Colon (tissue), 2 donors: ENCODE results near the gene CBY1.

Experiments used
- FAIRE-seq: peaks from 2 replicates; lab custom pipeline; 2012; peaks lifted over from hg19 to GRCh38; lab: Jason Lieb, UNC
- donor health status: control.
- donor health status: control.

CBY1 gene

GRCh38 chr22:38700789-38701628, 44.6 kb downstream of the CBY1 start, which contains the start of gene JOSD1:
JOSD1 (minus strand) TSS chr22:38700943; CDS start chr22:38699987, 956 bp downstream.
- no peak for FAIRE-seq

GRCh38 chr22:38704654-38705234, 48.3 kb downstream of the CBY1 start:
- no peak for FAIRE-seq

- peak; percentile 97 for FAIRE-seq
Observed at GRCh38 chr22:38705235-38706100, 49.0 kb downstream of the CBY1 start, which contains the start of gene GTPBP1. GTPBP1 (plus strand) TSS chr22:38705944; CDS start chr22:38705956, 12 bp downstream.

GRCh38 chr22:38706101-38706900, 49.9 kb downstream of the CBY1 start:
- FAIRE-seq = no peak

GRCh38 chr22:38706901-38707195, 50.4 kb downstream of the CBY1 start:
- FAIRE-seq = no peak

- FAIRE-seq = no peak
Observed at GRCh38 chr22:38707346-38707745, 50.9 kb downstream of the CBY1 start.

- FAIRE-seq = no peak
Observed at GRCh38 chr22:38707984-38708383, 51.5 kb downstream of the CBY1 start.

GRCh38 chr22:38709306-38709705, 52.9 kb downstream of the CBY1 start:
- no peak for FAIRE-seq

- no peak for FAIRE-seq
Observed at GRCh38 chr22:38710351-38710750, 53.9 kb downstream of the CBY1 start.

GRCh38 chr22:38710866-38711265, 54.4 kb downstream of the CBY1 start:
- FAIRE-seq = no peak

- no peak for FAIRE-seq
Observed at GRCh38 chr22:38712486-38713207, 56.2 kb downstream of the CBY1 start.

- no peak for FAIRE-seq
Observed at GRCh38 chr22:38713921-38714320, 57.5 kb downstream of the CBY1 start.

GRCh38 chr22:38715176-38715764, 58.8 kb downstream of the CBY1 start:
- FAIRE-seq = no peak

- FAIRE-seq = no peak
Observed at GRCh38 chr22:38715852-38716251, 59.4 kb downstream of the CBY1 start.

- FAIRE-seq = no peak
Observed at GRCh38 chr22:38716271-38716670, 59.8 kb downstream of the CBY1 start.

GRCh38 chr22:38716826-38717225, 60.4 kb downstream of the CBY1 start:
- FAIRE-seq = no peak

- no peak for FAIRE-seq
Observed at GRCh38 chr22:38717244-38717643, 60.8 kb downstream of the CBY1 start.

GRCh38 chr22:38718414-38718813, 62.0 kb downstream of the CBY1 start:
- no peak for FAIRE-seq

GRCh38 chr22:38719196-38719595, 62.8 kb downstream of the CBY1 start:
- no peak for FAIRE-seq

- FAIRE-seq = no peak
Observed at GRCh38 chr22:38720350-38720749, 63.9 kb downstream of the CBY1 start.

- no peak for FAIRE-seq
Observed at GRCh38 chr22:38721551-38721950, 65.1 kb downstream of the CBY1 start.
